Measurements from ENCODE around the gene NCOA7.

GRCh38 chr6:125867483-125867942, 76.8 kb downstream of the NCOA7 start:
- TF ChIP-seq CTCF (IDR thresholded peaks at IDR 0.05) (no peak), RCOR1 (IDR thresholded peaks at IDR 0.05; ENCODE audit: low read length) (no peak), GATA2 (CRISPR knock-in tag; IDR thresholded peaks at IDR 0.05) (no peak)

Measured in SK-N-SH (cell line).